PC-9 (cell line): ENCODE data around the gene CTDSP1. TPM values are rescaled to one million over a fixed set of nuclear protein-coding genes. Genes with fewer than 3 reads are reported as not detected.

Experiments
- BruUV-seq: library from RNA; stranded (reverse); fragments of 400-500 nt; replicated peaks from 2 replicates; lab custom pipeline; 2021; lab: Mats Ljungman, UMichigan
- CTCF ChIA-PET: fragments of 300-600 bp; sonication (Branson Sonifier 250); formaldehyde crosslinking; loops from one replicate; lab custom pipeline; 2022; ENCODE audit warnings: antibody characterized with exemption; lab: Charles Lee
- POLR2A ChIA-PET: fragments of 300-600 bp; sonication (Branson Sonifier 250); formaldehyde crosslinking; loops from one replicate; lab custom pipeline; 2022; ENCODE audit warnings: antibody characterized with exemption; ENCODE audit not compliant: unreplicated experiment; lab: Charles Lee
- DNase-seq, 2 experiments: peaks; one replicate each; pipeline versions ENCODE4 v3.0.0 to v3.0.0-alpha.2; 2015 to 2022; ENCODE audit warnings: mixed read lengths in 1 of 2
- H2AFZ ChIP-seq: fragments of 200-600 bp; sonication (generic); 2 replicates; pipeline ENCODE4 v1.8.1; 2017; ENCODE audit warnings: antibody characterized with exemption
- H3F3A ChIP-seq: fragments of 200-600 bp; sonication (generic); 2 replicates; pipeline ENCODE4 v1.8.1; 2017; ENCODE audit warnings: antibody characterized with exemption, mild to moderate bottlenecking, low read depth; ENCODE audit not compliant: insufficient read depth
- H3K27ac ChIP-seq: fragments of 200-600 bp; sonication (generic); 2 replicates; pipeline ENCODE4 v1.6.1; 2016; ENCODE audit warnings: mixed run types
- H3K27me3 ChIP-seq: fragments of 200-600 bp; sonication (generic); 2 replicates; pipeline ENCODE4 v1.6.1; 2016; ENCODE audit warnings: low read depth, mixed run types; ENCODE audit not compliant: insufficient read depth
- H3K36me3 ChIP-seq: fragments of 200-600 bp; sonication (generic); 2 replicates; pipeline ENCODE4 v1.6.1; 2016; ENCODE audit warnings: low read depth, mixed run types
- H3K4me1 ChIP-seq: fragments of 200-600 bp; sonication (generic); replicated peaks from 2 replicates; pipeline ENCODE4 v1.6.1; 2016; ENCODE audit warnings: mixed run types; ENCODE audit not compliant: insufficient read depth
- H3K4me2 ChIP-seq: fragments of 200-600 bp; sonication (generic); 2 replicates; pipeline ENCODE4 v1.6.1; 2017; ENCODE audit warnings: mixed run types
- H3K4me3 ChIP-seq: fragments of 200-600 bp; sonication (generic); 2 replicates; pipeline ENCODE4 v1.6.1; 2016; ENCODE audit warnings: mixed run types
- H3K79me2 ChIP-seq: fragments of 200-600 bp; sonication (generic); 2 replicates; pipeline ENCODE4 v1.6.1; 2017; ENCODE audit warnings: low read depth, mixed run types
- H3K9me2 ChIP-seq: fragments of 200-600 bp; sonication (generic); 2 replicates; pipeline ENCODE4 v1.8.1; 2017; ENCODE audit warnings: mild to moderate bottlenecking; ENCODE audit not compliant: insufficient read depth
- H3K9me3 ChIP-seq: fragments of 200-600 bp; sonication (generic); 2 replicates; pipeline ENCODE4 v1.8.1; 2016; ENCODE audit warnings: low read depth; ENCODE audit not compliant: insufficient read depth
- H4K20me1 ChIP-seq: fragments of 200-600 bp; sonication (generic); 2 replicates; pipeline ENCODE4 v1.8.1; 2017; ENCODE audit not compliant: insufficient read depth
- CTCF ChIP-seq: fragments of 200-600 bp; sonication (generic); conservative IDR thresholded peaks from 2 replicates; pipeline ENCODE4 v1.6.1; 2017; ENCODE audit warnings: mixed run types, antibody characterized with exemption, mild to moderate bottlenecking, moderate library complexity
- EZH2 ChIP-seq: fragments of 200-600 bp; sonication (generic); IDR thresholded peaks from 2 replicates; pipeline ENCODE4 v1.8.0; 2017; ENCODE audit warnings: antibody characterized with exemption, low read depth
- intact Hi-C: fragments of 100-400 bp; cut with micrococcal nuclease; formaldehyde crosslinking; loops from one replicate; pipeline ENCODE4 v1.10.0; 2022; ENCODE audit not compliant: unreplicated experiment
- total RNA-seq: library from RNA; stranded (reverse); gene quantifications from 2 replicates; pipeline ENCODE4 v1.2.3, GENCODE V29; 2021

CTDSP1 gene
- total RNA-seq, 1 experiment from 2014 or later, result 61.8 TPM

GRCh38 chr2:218435003-218435982 is 35.6 kb downstream of the CTDSP1 start:
- Histone ChIP-seq H3K4me3 (no peak overlapping the region), H3K79me2 (no peaks in the 10 kb centered on the region), H3F3A (no peaks in the 10 kb centered on the region), H4K20me1 (no peaks in the 10 kb centered on the region), H3K27ac (no peak overlapping the region), H2AFZ (no peak overlapping the region), H3K9me3 (no peaks in the 10 kb centered on the region), H3K4me1 (no peaks in the 10 kb centered on the region), H3K27me3 (0 out of 2 replicates have a peak, but pooled peaks cover 5% of the 10 kb centered on the region), H3K36me3 (no peaks in the 10 kb centered on the region), H3K4me2 (no peak overlapping the region), H3K9me2 (no peaks in the 10 kb centered on the region)
- POLR2A ChIA-PET, result interaction anchor here (0.6 kb wide), 1 partner anchor 149 kb away, joined by 4 read pairs; no protein-coding TSS in a partner anchor
- DNase-seq, result no peak
- intact Hi-C loops, result no loop called here
- TF ChIP-seq EZH2 (no peak), CTCF (no peak)
- CTCF ChIA-PET, result no interaction called here
- BruUV-seq, result no TSS peak

- CTCF ChIA-PET, result no interaction called here
- H3K4me3 ChIP-seq, result no peak overlapping the region
- H3K9me3 ChIP-seq, result no peaks in the 10 kb centered on the region
- no peak for DNase-seq
- no peaks in the 10 kb centered on the region for H3K36me3 ChIP-seq
- no TSS peak for BruUV-seq
- POLR2A ChIA-PET, result no interaction called here
- no peak overlapping the region for H3K4me2 ChIP-seq
- 0 out of 2 replicates have a peak, but pooled peaks cover 5% of the 10 kb centered on the region for H3K27me3 ChIP-seq
- no peaks in the 10 kb centered on the region for H3K79me2 ChIP-seq
- no peak for TF ChIP-seq CTCF
- no peaks in the 10 kb centered on the region for H3F3A ChIP-seq
- intact Hi-C loops, result no loop called here
- no peaks in the 10 kb centered on the region for H3K4me1 ChIP-seq
- H3K27ac ChIP-seq, result no peak overlapping the region
- no peaks in the 10 kb centered on the region for H3K9me2 ChIP-seq
- H4K20me1 ChIP-seq, result no peaks in the 10 kb centered on the region
- no peak overlapping the region for H2AFZ ChIP-seq
These were observed 37.3 kb downstream of the CTDSP1 start for GRCh38 chr2:218436992-218437391.

- H3F3A ChIP-seq, result 0 out of 2 replicates have a peak, but pooled peaks cover 4% of the 10 kb centered on the region
- TF ChIP-seq EZH2, result no peak
- no peak for TF ChIP-seq CTCF
- H2AFZ ChIP-seq, result no peak overlapping the region
- DNase-seq, result no peak
- BruUV-seq, result no TSS peak
- CTCF ChIA-PET, result no interaction called here
- no peaks in the 10 kb centered on the region for H3K36me3 ChIP-seq
- intact Hi-C loops, result no loop called here
- H3K9me2 ChIP-seq, result no peaks in the 10 kb centered on the region
- H3K4me2 ChIP-seq, result no peak overlapping the region
- H3K9me3 ChIP-seq, result no peaks in the 10 kb centered on the region
- H3K4me3 ChIP-seq, result no peak overlapping the region
- H3K4me1 ChIP-seq, result no peaks in the 10 kb centered on the region
- no peaks in the 10 kb centered on the region for H3K79me2 ChIP-seq
- POLR2A ChIA-PET, result no interaction called here
- no peaks in the 10 kb centered on the region for H4K20me1 ChIP-seq
- H3K27ac ChIP-seq, result no peak overlapping the region
- H3K27me3 ChIP-seq, result no peaks in the 10 kb centered on the region
These were observed 38.3 kb downstream of the CTDSP1 start for GRCh38 chr2:218437969-218438368.
